IPS-11a (cell line): Measurements from ENCODE around the gene CEP70.
"Not testable (repeated sequence)": the region's sequence is repeated elsewhere in the genome, so short reads cannot be mapped to it uniquely, and the experiment has no call there.

Experiments used
- H3K4me3 ChIP-seq: one replicate; pipeline ENCODE4 v1.5.1; 2013; ENCODE audit warnings: low read depth, low read length, control low read depth

The CEP70 gene

DNA sequence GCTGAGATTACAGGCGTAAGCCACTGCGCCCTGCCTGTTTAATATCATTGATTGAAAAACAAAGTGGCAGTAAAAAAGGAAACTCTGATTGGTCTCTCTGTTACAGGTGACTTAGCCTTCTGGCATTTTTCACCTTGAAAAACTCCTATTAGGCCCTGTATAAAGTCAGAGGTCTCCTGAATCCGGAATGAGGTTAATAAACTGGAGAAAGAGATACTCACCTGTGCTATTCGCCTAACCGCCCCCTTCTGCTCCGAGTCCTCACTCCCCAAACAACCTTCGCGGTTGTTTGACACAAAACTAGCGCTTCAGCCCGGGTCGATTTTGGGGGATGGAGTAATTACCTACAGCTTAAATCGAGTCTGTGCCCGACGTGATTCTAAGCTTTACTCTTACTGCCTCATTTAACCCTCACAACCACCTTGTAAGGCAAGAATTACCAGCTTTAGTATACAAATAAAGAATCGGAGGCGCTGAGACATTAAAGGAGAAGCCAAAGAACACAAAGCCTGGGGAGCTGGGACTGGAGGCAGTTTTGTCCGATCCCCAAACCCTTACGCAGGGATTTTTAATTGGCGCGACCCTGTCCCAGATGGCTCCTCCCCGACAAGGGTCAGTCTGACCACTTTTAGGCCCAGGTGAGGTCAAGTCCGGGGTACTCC, 441 bp downstream of the CEP70 start:
- peak overlapping the region; percentile 81 for H3K4me3 ChIP-seq

DNA sequence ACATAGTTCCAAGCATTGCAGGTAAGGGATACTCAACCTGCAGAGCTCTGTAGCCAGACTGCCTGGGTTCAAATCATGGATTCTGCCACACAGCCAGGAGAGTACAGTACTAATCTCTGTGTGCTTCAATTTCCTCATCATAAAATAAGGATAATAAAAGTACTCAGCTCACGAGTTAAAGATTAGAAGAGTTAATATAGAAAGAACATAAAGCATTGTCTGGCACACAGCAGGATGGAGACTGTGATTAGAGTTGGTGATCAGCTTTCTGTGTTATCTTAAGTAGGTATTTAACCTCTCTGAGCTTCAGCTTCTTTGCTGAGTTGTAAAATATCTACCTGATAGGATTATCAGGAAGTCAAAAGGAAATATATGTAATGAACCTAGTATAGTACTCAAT, 2.7 kb downstream of the CEP70 start:
- H3K4me3 ChIP-seq, result no peak overlapping the region

DNA sequence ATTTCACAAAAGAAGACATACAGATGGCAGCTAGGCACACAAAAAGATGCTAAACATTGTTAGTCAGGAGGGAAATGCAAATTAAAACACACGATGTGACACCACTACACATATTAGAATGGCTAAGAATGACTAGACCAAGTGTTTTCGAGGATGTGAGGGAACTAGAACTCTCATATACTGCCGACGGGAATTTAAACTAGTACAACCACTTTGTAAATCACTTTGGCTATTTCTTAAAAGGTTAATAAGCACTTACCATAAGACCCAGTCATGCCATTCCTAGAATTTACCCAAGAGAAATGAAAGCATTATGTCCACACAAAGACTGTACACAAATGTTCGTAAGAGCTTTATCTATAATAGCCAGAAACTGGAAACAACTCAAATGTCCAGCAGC, 5.6 kb downstream of the CEP70 start:
- no peak overlapping the region for H3K4me3 ChIP-seq

DNA sequence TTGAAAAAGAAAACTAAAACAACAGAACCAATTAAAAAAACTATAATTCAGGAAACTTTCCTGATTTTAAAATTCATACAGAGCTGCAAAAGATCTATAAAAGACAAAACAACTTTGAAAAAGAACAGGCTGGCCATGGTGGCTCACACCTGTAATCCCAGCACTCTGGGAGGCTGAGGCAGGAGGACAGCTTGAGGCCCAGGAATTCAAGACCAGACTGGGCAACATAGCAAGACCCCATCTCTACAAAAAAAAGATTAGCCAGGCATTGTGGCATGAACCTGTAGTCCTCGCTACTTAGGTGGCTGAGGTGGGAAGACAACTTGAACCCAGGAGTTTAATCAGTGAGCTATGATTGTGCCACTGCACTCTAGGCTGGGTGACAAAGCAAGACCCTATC, 6.7 kb downstream of the CEP70 start:
- H3K4me3 ChIP-seq, result no peak overlapping the region

DNA sequence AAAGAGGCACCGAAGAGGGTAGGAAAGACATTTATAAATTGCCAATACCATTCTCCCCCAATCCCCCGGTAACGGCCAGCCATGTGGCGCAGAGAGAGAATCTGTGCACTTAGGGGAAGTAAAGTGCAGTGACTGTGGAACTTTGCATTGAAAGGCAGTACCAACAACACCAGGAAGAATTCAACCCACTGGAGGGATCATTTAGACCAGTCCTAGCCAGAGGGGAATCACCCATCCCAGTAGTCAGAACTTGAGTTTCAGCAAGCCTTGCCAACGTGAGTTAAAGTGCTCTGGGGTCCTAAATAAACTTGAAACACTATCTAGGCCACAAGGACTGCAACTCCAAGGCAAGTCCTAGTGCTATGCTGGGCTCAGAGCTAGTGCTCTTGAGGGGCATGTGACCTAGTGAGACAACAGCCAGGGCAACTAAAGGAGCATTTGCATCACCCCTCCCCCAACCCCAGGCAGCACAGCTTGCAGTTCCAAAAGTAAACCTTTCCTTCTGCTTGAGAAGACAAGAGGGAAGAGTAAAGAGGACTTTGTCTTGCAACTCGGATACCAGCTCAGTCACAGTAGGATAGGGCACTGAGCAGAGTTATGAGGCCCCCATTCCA, 15.0 kb downstream of the CEP70 start:
- no peak overlapping the region for H3K4me3 ChIP-seq

DNA sequence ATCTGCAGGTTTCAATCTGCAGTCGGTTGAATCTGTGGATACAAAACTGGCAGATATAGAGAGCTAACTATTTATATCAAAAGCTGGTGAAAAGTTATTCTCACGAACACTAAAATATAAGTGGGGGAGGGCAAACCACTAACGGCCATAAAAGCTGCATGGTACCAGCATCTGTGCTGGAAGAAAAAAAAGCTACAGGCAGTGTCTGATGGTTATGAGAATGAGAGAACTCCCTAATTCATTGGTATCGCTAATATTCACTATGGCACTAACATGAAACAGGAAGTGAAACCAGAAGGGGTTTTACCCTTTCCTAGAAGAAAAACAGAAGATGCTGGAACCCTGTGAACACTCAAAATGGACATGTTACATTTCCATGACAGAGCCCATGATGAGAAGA, 15.9 kb downstream of the CEP70 start:
- H3K4me3 ChIP-seq, result no peak overlapping the region

DNA sequence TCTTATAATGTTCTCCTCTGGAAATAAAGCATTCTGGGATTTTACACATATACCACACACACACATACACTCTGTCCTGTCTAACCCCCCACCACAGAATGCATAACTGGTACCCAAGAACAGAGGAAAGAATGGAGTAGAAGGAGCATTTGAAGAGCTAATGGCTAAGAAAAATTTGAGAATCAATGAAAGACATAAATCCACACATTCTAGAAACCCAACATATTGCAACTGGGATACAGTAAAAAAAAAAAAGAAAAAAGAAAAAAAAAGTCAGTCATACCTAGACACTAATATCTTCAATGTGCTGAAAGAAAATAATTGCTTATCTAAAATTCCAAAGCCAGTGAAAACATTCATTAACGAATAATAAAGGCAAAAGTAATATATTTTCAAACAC, 20.9 kb downstream of the CEP70 start:
- H3K4me3 ChIP-seq, result no peak overlapping the region

DNA sequence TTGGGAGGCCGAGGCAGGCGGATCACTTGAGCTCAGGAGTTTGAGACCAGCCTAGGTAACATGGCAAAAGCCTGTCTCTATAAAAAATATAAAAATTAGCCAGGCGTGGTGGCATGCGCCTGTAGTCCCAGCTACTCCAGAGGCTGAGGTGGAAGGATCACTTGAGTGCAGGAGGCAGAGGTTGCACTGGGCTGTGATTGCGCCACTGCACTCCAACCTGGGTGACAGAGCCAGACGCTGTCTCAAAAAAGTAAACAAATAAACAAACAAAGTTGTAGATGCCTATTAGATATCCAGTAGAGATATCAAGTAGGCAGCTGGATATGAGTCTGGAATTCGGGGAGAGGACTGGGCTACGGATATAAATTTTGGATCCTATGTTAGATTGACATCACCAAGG, 24.4 kb downstream of the CEP70 start:
- H3K4me3 ChIP-seq, result not testable (repeated sequence)

DNA sequence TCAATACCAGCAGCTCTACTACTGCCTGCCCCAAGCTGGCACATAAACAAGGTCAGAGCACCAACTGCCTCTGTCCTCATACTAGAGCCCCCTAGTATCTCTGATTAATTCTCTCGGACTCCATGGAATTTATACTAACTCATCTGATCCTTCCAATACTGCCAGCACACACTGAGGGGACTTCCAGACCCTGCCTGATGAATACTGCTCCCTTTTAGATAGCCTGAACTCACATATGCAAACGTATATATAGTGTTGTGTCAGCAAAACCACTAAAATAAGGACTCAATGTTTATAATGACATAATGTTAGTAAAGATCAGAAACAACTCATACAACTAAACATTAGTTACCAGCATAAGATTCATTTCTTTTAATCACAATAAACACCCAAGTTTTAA, 25.0 kb downstream of the CEP70 start:
- H3K4me3 ChIP-seq, result no peak overlapping the region

DNA sequence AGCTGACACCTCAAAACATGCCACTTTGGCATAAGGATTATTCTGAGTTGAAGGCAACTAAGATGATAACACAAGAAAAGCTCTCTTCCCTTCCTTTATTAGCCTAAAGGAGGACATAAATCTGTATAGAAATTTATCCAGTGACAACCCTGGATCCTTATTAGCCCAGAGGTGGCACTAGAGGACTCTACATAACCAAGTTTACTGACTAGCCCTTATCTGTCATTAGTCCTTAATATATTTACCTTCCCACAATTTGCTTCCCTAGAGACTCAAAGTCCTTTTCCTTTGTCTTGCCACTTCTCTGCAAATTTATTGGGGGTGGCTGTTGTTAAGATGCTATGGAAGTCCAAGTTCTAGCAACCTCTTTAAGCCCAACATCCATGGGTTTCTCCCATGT, 26.7 kb downstream of the CEP70 start:
- H3K4me3 ChIP-seq, result no peak overlapping the region

DNA sequence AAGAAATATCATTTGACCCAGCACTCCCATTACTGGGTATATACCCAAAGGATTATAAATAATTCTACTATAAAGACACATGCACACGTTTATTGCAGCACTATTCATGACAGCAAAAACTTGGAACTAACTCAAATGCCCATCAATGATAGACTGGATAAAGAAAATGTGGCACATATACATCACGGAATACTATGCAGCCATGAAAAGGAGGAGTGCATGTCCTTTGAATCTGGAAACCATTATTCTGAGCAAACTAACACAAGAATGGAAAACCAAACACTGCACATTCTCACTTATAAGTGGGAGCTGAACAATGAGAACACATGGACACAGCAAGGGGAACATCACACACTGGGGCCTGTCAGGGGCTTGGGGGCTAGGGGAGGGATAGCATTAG, 27.8 kb downstream of the CEP70 start:
- H3K4me3 ChIP-seq, result not testable (repeated sequence)

DNA sequence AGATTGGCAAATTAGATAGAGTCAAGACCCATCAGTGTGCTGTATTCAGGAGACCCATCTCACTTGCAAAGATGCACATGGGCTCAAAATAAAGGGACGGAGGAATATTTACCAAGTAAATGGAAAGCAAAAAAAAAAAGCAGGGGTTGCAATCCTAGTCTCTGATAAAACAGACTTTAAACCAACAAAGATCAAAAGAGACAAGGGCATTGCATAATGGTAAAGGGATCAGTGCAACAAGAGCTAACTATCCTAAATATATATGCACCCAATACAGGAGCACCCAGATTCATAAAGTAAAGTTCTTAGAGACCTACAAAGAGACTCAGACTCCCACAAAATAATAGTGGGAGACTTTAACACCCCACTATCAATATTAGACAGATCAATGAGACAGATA, 31.2 kb downstream of the CEP70 start:
- not testable (repeated sequence) for H3K4me3 ChIP-seq

DNA sequence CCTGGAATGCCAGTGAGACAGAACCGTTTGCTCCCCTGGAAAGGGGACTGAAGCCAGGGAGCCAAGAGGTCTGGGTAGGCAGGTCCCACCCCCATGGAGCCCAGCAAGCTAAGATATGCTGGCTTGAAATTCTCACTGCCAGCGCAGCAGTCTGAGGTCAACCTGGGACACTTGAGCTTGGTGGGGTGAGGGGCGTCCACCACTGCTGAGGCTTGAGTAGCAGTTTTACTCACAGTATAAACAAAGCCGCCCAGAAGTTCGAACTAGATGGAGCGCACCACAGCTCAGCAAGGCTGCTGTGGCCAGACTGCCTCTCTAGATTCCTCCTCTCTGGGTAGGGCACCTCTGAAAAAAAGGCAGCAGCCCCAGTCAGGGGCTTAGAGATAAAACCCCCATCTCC, 33.6 kb downstream of the CEP70 start:
- H3K4me3 ChIP-seq, result no peak overlapping the region

DNA sequence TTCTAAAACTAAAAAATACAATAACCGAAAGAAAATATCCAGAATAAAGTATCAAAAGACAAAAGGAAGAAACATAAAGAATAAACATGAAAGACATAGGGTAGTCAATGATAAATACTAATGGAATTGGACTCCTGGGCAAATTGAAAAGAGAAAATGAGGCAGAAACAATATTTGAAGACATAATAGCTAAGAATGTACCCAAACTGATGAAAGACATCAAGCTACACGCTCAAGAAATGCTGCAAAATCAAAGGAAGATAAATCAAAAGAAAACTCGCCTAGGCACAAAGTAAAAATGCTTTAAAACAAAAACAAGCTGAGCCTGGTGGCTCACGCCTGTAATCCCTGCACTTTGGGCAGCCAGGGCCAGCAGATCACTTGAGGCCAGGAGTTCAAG, 34.9 kb downstream of the CEP70 start:
- H3K4me3 ChIP-seq, result no peak overlapping the region

DNA sequence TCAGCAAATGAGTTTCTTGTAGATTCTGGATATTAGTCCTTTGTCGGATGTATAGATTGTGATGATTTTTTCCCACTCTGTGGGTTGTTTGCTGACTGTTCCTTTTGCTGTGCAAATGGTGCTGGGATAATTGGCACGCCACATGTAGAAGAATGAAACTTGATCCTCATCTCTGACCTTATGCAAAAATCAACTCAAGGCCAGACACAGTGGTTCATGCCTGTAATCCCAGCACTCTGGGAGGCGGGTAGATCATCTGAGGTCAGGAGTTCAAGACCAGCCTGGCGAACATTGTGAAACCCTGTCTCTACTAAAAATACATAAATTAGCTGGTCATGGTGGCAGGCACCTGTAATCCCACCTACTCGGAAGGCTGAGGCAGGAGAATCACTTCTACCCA, 39.3 kb downstream of the CEP70 start:
- H3K4me3 ChIP-seq, result not testable (repeated sequence)

DNA sequence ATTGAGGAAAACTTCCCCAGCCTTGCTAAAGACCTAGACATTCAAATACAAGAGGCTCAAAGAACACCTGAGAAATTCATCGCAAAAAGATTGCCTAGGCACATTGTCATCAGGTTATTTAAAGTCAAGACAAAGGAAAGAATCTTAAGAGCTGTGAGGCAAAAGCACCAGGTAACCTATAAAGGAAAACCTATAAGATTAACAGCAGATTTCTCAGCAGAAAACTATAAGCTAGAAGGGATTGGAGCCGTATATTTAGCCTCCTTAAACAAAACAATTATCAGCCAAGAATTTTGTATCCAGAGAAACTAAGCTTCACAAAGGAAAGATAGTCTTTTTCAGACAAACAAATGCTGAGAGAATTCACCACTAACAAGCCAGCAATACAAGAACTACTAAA, 43.1 kb downstream of the CEP70 start:
- not testable (repeated sequence) for H3K4me3 ChIP-seq

DNA sequence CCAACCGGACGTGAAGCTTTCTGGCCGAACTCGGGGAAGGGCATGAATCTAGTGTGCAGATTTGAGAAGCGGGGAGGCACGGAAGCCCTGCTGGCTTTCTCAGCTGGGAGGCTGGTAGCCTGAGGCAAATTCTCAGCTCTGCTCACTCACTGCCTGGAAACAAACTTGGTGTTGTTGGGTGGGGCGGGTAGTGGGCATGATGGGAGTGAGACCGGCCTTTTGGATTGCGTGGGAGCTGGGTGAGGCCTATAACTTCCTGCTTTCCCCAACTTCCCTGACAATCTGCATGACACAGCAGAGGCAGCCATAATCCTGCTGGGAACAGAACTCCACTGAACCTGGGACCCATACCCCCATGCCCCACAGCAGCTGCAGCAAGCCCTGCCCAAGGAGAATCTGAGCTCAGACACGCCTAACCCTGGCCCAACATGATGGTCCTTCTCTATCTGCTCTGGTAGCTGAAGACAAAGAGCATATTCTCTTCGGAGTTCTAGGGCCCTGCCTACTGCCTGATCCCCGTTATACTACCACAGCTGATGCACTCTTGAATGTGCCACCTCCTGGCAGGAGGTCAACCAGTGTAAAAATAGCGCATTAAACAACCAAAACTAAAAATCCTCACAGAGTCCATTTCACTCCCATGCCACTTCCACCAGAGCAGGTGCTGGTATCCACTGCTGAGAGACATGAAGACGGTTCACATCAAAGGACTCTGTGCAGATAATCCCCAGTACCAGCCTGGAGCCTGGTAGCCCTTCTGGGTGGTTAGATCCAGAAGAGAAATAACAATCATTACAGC, 44.7 kb downstream of the CEP70 start:
- H3K4me3 ChIP-seq, result no peak overlapping the region

DNA sequence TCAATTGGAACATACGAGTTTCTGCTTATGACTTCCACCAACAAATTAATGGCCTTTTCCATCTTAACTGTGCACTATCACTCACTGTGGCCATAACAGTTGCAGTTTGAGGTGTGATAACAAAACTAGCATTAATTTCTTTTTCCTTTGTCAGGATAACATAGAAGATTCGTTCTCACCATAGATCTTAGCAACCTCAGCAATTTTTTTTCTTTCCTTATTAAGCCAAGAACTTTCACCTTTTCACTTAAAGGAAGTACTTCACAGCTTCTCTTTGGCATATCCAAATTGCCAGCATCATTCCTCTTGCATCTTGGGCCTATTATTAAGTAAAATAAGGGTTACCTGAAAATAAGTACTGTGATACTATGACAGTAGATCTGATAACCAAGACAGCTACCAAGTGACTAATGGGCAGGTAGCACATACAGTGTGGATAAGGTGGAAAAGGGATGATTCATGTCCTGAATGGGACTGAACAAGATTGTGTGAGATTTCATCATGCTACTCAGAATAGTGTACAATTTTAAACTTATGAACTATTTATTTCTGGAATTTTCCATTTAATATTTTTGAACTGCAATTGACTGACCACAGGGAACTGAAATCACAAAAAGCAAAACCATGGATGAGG, 46.6 kb downstream of the CEP70 start:
- no peak overlapping the region for H3K4me3 ChIP-seq

DNA sequence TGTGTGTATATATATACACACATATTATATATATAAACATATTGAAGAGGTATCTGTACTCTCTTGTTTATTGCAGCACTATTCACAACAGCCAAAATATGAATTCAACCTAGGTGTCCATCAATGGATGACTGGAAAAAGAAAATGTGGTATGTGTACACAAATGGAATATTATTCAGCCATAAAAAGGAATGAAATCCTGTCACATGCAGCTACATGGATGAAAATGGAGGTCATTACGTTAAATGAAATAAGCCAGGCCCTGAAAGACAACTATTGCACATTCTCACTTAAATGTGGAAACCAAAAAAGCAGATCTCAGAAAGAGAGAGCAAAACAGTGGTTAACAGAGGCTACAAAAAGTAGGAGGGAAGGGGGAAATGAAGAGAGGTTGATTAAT, 49.5 kb downstream of the CEP70 start:
- no peak overlapping the region for H3K4me3 ChIP-seq

DNA sequence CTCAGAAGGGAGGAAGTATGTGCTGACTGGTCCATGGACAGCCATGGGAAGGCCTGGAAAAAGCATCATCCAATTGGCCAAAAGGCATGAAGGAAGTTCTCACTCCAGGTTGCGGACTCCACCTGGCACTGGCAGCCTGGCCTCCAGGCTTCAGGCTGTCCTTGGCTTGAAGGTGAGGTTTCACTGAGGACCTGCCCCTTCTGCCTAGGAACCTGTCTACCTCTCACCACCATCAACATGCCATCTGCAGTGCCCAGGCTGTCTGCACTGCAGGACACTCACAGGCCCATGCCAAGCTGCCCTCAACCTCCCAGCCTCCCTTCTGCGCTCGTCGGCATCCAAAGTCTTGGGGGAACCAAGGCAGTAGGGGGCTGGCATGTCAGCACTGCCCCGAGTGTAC, 51.1 kb downstream of the CEP70 start:
- no peak overlapping the region for H3K4me3 ChIP-seq

DNA sequence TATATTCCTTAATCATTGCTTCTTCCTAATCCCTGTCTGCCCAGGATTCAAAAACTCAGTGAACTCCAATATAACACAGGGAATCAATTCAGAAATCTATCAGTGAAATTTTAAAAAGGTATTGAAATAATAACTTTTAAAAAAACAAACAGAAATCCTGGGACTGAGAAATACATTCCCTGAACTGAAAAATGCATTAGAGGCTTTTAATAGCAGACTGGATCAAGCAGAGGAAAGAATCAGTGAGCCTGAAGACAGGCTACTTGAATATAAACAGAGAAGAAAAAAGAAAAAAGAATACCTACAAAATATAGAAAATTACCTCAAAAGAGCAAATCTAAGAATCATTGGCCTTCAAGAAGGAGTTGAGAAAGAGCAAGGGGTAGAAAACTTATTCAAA, 54.7 kb downstream of the CEP70 start:
- no peak overlapping the region for H3K4me3 ChIP-seq

DNA sequence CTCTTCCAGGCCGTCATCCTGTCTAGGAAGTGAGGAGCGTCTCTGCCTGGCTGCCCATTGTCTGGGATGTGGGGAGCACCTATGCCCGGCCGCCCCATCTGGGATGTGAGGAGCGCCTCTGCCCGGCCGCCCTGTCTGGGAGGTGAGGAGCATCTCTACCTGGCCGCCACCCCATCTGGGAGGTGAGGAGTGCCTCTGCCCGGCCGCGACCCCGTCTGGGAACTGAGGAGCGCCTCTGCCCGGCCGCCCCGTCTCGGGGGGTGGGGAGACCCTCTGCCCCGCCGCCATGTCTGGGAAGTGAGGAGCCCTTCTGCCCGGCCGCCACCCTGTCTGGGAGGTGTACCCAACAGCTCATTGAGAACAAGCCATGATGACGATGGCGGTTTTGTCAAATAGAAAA, 72.6 kb downstream of the CEP70 start:
- H3K4me3 ChIP-seq, result not testable (repeated sequence)
